Testis (tissue), 2 donors: ENCODE results near the gene SEC14L5.

Source experiments
- POLR2A ChIP-seq: fragments of 450-650 bp; IDR thresholded peaks from one replicate; pipeline ENCODE4 v1.6.1; 2017; ENCODE audit warnings: antibody characterized with exemption, mild to moderate bottlenecking, moderate library complexity
- TF ChIP-seq, protein P1 (sequence below), 3 experiments: fragments of 450-650 bp in 2 of 3; fragments of 200-600 bp in 1 of 3; sonication (generic) in 1 of 3; IDR thresholded peaks; one replicate each; pipeline ENCODE4 v1.5.1; 2016 to 2019; ENCODE audit warnings: antibody characterized with exemption in 3 of 3, mild to moderate bottlenecking in 2 of 3, moderate library complexity in 1 of 3

DNA sequence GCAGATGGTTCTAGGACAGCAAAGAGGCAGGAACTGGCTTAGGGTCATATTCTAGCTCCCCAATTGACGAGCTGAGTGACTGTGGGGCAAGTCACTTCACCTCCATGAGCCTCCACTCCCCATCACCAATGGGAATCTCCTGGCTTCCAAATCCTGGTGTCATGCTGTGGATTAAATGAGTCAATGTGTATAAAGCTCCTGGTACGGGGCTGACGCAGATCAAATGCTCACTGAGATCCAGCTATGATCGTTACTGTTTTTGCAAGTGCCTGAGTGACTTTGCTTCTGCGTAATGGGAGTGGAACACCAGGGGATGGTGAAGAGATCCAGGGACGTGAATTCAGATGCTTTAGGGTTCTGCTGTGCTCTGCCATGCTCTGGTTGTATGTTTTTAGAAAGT is 2.4 kb downstream of the SEC14L5 start:
- TF ChIP-seq POLR2A = no peak
- TF ChIP-seq, protein P1, sequence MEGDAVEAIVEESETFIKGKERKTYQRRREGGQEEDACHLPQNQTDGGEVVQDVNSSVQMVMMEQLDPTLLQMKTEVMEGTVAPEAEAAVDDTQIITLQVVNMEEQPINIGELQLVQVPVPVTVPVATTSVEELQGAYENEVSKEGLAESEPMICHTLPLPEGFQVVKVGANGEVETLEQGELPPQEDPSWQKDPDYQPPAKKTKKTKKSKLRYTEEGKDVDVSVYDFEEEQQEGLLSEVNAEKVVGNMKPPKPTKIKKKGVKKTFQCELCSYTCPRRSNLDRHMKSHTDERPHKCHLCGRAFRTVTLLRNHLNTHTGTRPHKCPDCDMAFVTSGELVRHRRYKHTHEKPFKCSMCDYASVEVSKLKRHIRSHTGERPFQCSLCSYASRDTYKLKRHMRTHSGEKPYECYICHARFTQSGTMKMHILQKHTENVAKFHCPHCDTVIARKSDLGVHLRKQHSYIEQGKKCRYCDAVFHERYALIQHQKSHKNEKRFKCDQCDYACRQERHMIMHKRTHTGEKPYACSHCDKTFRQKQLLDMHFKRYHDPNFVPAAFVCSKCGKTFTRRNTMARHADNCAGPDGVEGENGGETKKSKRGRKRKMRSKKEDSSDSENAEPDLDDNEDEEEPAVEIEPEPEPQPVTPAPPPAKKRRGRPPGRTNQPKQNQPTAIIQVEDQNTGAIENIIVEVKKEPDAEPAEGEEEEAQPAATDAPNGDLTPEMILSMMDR (IDR thresholded peaks at IDR 0.05) = no peak
